ENCODE measurements around the gene ANXA8.
"Not testable (repeated sequence)": the region's sequence is repeated elsewhere in the genome, so short reads cannot be mapped to it uniquely, and the experiment has no call there.

The ANXA8 gene

GRCh38 chr10:47483923-47484322 lies at the start of gene ANXA8:
Gene ANXA8, minus strand, starts transcription at chr10:47484115. Its CDS starts 182 bp downstream, at chr10:47483933.
- not testable (repeated sequence) for DNase-seq (ENCODE audit: low read depth)

GRCh38 chr10:47523475-47523874 lies 39.6 kb upstream of the ANXA8 start, which contains the start of gene AGAP9:
Gene AGAP9, minus strand, starts transcription at chr10:47523638. Its CDS starts 112 bp downstream, at chr10:47523526.
- not testable (repeated sequence) for DNase-seq (ENCODE audit: low read depth)

GRCh38 chr10:47502313-47502712 lies 18.4 kb upstream of the ANXA8 start:
- DNase-seq (ENCODE audit: low read depth): not testable (repeated sequence)

DNA sequence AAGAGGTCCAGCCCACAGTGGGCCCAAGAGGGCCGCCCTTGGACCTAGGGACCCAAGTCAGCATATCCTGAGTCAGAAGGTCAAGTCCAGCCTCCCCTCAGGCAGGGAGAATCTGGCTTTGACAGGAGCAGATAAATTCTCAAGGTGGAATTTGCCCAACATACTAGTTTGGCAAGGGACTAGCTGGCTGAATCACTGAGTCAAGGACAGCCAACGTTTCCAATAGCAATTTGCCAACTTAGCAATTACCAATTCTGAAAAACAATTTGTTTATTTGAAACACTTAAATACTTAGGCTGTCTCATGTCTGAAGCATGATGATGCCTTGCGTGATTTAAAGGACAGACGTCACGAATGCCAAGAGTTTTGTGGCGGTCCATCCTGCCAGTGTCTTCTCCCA lies 10.3 kb upstream of the ANXA8 start:
- not testable (repeated sequence) for DNase-seq (ENCODE audit: low read depth)

DNA sequence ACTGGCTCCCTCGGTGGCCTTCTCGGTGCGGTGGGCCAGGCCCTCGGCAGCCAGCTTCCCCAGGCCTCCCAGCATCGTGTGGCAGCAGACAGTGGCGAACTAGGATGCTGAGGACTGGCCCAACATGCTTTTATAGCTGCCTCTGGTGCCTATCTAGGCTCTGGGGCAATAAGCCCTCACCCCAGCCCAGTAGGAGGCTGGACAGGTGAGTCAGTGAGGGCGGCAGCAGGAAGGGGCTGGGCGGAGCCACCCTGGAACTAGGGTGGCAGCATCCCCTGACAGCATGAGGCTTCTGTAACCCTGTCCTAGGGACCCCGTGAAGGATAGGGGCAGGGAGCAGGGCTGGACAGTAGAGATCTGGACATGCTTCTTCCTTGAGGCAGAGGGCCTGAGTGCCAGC lies 7.7 kb upstream of the ANXA8 start, which contains the start of gene FAM25G:
Gene FAM25G (minus strand): TSS at position 101 of the 400 bp plus-strand sequence. CDS start 26 bp downstream, at position 75.
- not testable (repeated sequence) for DNase-seq (ENCODE audit: low read depth)

DNA sequence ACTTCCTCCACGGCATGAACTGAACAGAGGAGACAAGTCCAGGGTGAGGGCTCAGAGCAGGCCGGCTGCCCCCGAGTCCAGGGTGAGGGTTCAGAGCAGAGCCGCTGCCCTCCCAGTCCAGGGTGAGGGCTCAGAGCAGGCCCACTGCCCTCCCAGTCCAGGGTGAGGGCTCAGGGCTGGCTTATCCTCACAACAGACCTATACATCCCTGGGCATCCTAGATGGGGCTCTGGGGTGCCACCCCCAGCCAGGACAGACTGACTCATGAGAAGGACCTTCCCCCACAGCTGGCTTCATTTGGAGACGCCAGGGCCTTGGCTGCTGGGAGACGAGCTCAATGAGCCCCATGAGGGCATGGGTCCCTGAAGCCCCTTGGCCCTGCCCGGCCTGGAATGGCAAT lies 5.7 kb upstream of the ANXA8 start:
- not testable (repeated sequence) for DNase-seq (ENCODE audit: low read depth)

GRCh38 chr10:47485943-47486342 lies 2.0 kb upstream of the ANXA8 start:
- DNase-seq (ENCODE audit: low read depth): not testable (repeated sequence)

DNA sequence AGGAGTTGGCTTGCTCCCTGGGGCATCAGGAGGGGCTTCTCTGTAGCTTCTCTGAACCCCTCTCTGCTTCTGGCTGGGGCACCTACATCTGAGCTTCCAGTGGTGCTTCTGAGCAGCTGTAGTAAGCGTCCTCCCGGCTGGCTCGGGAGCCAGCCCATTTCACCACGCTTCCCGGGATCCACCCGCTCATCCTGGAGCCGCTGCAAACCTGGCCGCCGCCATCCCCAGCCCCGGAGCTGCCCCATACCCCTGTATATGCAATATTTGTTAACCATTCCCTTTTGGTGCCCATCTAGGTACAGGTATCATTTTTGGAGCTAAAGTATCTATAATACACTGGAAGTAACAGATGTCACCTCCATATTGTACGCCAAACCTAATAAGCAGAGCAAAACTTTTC lies 871 bp upstream of the ANXA8 start:
- DNase-seq (ENCODE audit: low read depth): not testable (repeated sequence)

DNA sequence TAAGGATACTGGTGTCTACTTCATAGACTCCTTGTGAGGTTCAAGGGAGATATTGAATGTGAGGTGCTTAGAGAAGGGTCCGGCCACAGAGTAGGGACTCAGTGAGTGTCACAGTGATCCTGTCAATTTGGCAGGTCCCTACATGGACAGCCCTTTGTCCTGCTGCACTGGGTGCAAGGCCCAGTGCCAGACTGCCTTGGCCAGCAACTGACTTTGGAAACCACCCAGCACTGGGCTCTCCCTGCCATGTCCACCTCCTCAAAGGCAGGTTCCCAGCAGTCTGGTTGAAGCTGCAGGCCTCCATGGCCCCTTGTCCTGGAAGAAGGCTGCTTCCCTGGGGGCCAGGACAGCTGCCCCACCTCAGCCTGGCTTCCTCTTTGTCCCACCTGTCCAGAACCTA lies 1.5 kb downstream of the ANXA8 start:
- DNase-seq (ENCODE audit: low read depth): not testable (repeated sequence)

GRCh38 chr10:47481768-47482181 lies 2.1 kb downstream of the ANXA8 start:
- DNase-seq (ENCODE audit: low read depth): not testable (repeated sequence)

DNA sequence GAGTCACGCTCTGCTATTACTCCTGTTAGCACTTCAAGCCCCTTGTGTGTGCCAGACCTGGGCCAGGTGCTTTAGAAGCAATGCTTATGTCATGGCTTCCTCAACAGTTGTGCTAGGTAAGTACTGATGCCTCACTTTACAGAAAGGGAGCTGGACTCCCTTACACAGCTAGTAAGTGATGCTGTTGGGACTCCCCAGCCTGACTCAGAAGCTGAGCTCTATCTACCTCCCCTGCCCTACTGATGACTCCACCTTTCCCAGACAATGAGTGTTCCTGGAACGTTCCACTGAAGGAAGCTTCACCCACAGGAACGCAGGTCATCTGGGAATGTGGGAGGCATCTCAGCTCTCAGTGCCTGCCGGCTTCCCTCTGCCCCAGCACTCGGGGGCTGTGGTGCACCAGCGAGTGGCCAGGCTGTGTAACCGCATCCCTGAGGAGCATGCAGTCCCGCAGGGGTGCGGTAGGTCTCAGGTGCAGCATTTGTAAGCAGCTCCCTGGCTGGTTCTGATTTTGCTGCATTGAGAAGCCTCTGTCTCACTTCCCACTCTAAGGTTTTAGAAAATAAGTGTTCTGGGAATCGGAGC lies 2.6 kb downstream of the ANXA8 start:
- not testable (repeated sequence) for DNase-seq (ENCODE audit: low read depth)

- not testable (repeated sequence) for DNase-seq (ENCODE audit: low read depth)
These were observed 3.8 kb downstream of the ANXA8 start for GRCh38 chr10:47480133-47480532.

- DNase-seq (ENCODE audit: low read depth): not testable (repeated sequence)
These were observed 5.8 kb downstream of the ANXA8 start for GRCh38 chr10:47478114-47478513.

DNA sequence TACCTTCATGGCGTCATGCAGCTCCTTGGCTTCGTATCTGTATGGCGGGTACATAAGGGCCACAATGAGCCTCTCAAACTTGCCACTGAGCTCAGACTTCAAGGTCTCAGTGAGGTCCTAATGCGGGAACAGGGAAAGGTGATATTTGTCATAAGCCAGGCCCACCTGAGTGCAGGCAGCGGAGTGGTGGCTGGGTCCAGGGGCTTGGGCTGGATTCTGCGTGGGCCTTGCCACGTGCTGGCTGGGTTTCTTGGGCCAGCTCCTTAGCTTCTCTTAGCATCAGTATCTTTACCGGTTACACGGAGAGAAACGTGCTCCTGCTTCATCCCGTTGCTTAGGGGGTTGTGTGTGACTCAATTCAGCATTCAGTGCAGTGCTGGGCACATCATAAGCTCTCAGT lies 6.8 kb downstream of the ANXA8 start:
- not testable (repeated sequence) for DNase-seq (ENCODE audit: low read depth)

GRCh38 chr10:47475101-47475500 lies 8.8 kb downstream of the ANXA8 start:
- not testable (repeated sequence) for DNase-seq (ENCODE audit: low read depth)

DNA sequence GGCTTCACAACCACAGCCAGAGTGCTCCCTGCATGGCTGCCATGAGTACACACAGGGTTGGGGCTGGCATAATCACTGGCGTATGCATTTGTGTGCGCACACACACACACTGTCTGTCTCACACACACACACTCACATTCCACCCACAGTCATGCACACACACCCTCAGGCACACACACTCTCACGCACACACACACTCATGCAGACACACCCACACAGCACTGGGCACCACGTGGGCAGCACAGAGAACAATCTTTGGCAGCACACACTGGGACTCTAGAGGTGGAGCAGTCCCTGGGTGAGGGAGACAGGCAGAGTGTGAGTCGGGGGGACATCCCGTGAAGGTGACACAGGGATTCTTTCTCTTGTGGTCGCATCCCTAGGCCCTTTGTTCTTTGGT lies 10.4 kb downstream of the ANXA8 start:
- not testable (repeated sequence) for DNase-seq (ENCODE audit: low read depth)

- DNase-seq (ENCODE audit: low read depth): not testable (repeated sequence)
These were observed 11.3 kb downstream of the ANXA8 start for GRCh38 chr10:47472647-47473046.

DNA sequence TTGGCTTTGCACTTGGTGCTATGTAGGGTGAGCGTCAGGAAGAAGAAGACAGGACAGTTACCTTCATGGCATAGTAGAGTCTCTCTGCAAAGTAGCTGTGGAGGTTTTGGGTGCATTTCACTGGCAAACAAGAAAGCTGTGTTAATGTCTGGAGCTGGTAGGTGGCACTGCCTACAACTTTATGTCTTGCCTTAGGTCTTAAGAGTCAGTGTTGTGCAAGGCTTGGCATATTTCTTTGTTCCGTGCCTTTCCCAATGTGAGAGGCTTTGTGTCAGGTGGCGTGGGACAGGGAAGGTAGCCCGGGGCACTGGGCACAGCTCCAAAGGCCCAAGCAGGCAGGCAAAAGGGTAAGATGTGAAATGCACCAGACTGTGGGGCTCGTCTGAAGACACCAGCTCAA lies 11.8 kb downstream of the ANXA8 start:
- DNase-seq (ENCODE audit: low read depth): not testable (repeated sequence)

DNA sequence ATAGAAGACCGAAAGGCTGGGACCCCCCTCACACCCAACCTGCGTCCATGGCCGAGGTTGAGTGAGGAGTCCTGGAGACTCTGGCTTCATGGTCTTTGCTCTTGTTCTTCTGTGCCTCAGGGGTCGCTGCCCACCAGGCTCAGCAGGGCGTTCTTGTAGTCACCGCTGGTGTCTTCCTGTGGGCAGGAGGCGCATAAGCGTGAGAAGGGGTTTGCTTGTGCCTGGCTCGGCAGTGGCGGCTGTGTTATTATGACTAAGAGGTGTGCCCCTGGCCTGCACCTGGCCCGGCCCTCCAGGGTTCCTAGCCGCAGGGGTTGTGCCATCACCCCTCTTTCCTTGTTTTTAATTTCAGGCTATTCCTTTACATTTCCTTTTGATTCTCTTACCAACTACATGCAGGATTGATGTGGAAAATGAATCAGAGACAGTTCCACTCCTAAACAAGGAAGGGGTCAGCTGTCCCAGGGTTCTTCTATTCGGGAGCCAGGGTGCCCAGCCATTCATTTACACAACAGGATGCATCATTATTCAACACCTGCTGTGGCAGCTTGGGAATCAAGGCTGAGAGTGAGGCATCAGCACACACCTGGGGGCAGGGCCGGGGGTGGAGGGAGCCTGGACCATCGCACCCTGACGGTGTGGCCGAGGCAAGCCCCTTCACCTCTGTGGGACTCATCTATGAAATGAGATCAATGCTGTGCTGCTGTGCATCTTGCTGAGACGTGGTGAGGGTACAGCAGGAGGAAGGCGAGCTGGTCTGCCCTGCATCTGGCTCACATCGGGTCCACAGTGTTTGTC lies 15.0 kb downstream of the ANXA8 start:
- not testable (repeated sequence) for DNase-seq (ENCODE audit: low read depth)

GRCh38 chr10:47467957-47468356 lies 16.0 kb downstream of the ANXA8 start:
- DNase-seq (ENCODE audit: low read depth): not testable (repeated sequence)

GRCh38 chr10:47467458-47467857 lies 16.5 kb downstream of the ANXA8 start:
- not testable (repeated sequence) for DNase-seq (ENCODE audit: low read depth)

GRCh38 chr10:47465216-47465917 lies 18.5 kb downstream of the ANXA8 start:
- not testable (repeated sequence) for DNase-seq (ENCODE audit: low read depth)
